Measurements from ENCODE around the gene MPND.

GRCh38 chr19:4374498-4375163 lies 31.3 kb downstream of the MPND start:
- TF ChIP-seq REST (tag by site-specific recombination; IDR thresholded peaks at IDR 0.05) = no peak
- 0 out of 2 replicates have a peak, but pooled peaks have one; percentile 9 for TF ChIP-seq CTCF (tag by site-specific recombination; IDR thresholded peaks at IDR 0.05)
- TF ChIP-seq ZSCAN18 (tag by site-specific recombination; IDR thresholded peaks at IDR 0.05) = no peak
- TF ChIP-seq KLF7 (tag by site-specific recombination; IDR thresholded peaks at IDR 0.05; ENCODE audit: borderline replicate concordance) = no peak
- no peak for TF ChIP-seq KLF1 (tag by site-specific recombination; IDR thresholded peaks at IDR 0.05)
- no peak for TF ChIP-seq OVOL3 (tag by site-specific recombination; IDR thresholded peaks at IDR 0.05)
- no peak for TF ChIP-seq ZSCAN16 (tag by site-specific recombination; IDR thresholded peaks at IDR 0.05)

Measured in HEK293 (cell line).